ENCODE data around the gene KCNIP1.

GRCh38 chr5:170571875-170572852 lies 68.3 kb downstream of the KCNIP1 start:
- TF ChIP-seq PBX3 (IDR thresholded peaks at IDR 0.05; ENCODE audit: insufficient replicate concordance, low read depth, low read length) (peak; percentile 70), CTCF (IDR thresholded peaks at IDR 0.05 in 2 of 3, conservative IDR thresholded peaks at IDR 0.05 in 1 of 3; ENCODE audit: control insufficient read depth in 2 of 3, extremely low read depth in 1 of 3, insufficient read depth in 1 of 3, low read depth in 3 of 3, low read length in 3 of 3) (no peak)

All from GM12878 (cell line).